Neural progenitor cell (in vitro differentiated cells): Measurements from ENCODE around the gene NEURL1B. TPM values are rescaled to one million over a fixed set of nuclear protein-coding genes. Genes with fewer than 3 reads are reported as not detected.

Experiments used
- DNase-seq: peaks from one replicate; pipeline ENCODE4 v3.0.0-alpha.2; 2016; ENCODE audit warnings: low spot score
- H2AFZ ChIP-seq: fragments of 200-600 bp; sonication (generic); replicated peaks from 2 replicates; pipeline ENCODE4 v1.6.1; 2016; ENCODE audit warnings: antibody characterized with exemption
- H3F3A ChIP-seq: fragments of 200-600 bp; sonication (generic); 2 replicates; pipeline ENCODE4 v1.6.1; 2016; ENCODE audit warnings: antibody characterized with exemption, low read depth
- H3K27ac ChIP-seq: fragments of 200-600 bp; sonication (generic); 2 replicates; pipeline ENCODE4 v1.5.1; 2016; ENCODE audit warnings: mild to moderate bottlenecking
- H3K27me3 ChIP-seq: fragments of 200-600 bp; sonication (generic); 2 replicates; pipeline ENCODE4 v1.6.1; 2016; ENCODE audit warnings: mild to moderate bottlenecking, moderate library complexity
- H3K36me3 ChIP-seq: fragments of 200-600 bp; sonication (generic); 2 replicates; pipeline ENCODE4 v1.5.1; 2016
- H3K4me1 ChIP-seq: fragments of 200-600 bp; sonication (generic); 2 replicates; pipeline ENCODE4 v1.6.1; 2016; ENCODE audit warnings: mixed run types
- H3K4me2 ChIP-seq: fragments of 200-600 bp; sonication (generic); 2 replicates; pipeline ENCODE4 v1.6.1; 2016
- H3K4me3 ChIP-seq: fragments of 200-600 bp; sonication (generic); 2 replicates; pipeline ENCODE4 v1.5.1; 2016
- H3K79me2 ChIP-seq: fragments of 200-600 bp; sonication (generic); 2 replicates; pipeline ENCODE4 v1.6.1; 2016; ENCODE audit warnings: low read depth
- H3K9ac ChIP-seq: fragments of 200-600 bp; sonication (generic); 2 replicates; pipeline ENCODE4 v1.6.1; 2016
- H3K9me3 ChIP-seq: fragments of 200-600 bp; sonication (generic); 2 replicates; pipeline ENCODE4 v1.5.1; 2016; ENCODE audit warnings: low read depth
- H4K20me1 ChIP-seq: fragments of 200-600 bp; sonication (generic); 2 replicates; pipeline ENCODE4 v1.6.1; 2016; ENCODE audit warnings: low read depth
- H3K27ac Mint-ChIP-seq: 3 replicates; pipeline ENCODE4 v1.8.0; 2021; ENCODE audit warnings: mixed read lengths
- H3K27me3 Mint-ChIP-seq: 2 replicates; pipeline ENCODE4 v1.8.0; 2022; ENCODE audit warnings: low read depth, mild to moderate bottlenecking, inconsistent platforms, moderate library complexity, mixed read lengths; ENCODE audit not compliant: insufficient read depth
- H3K36me3 Mint-ChIP-seq: 3 replicates; pipeline ENCODE4 v1.8.0; 2021; ENCODE audit warnings: mixed read lengths
- H3K4me1 Mint-ChIP-seq: 3 replicates; pipeline ENCODE4 v1.8.0; 2021; ENCODE audit warnings: mixed read lengths
- H3K4me3 Mint-ChIP-seq: 3 replicates; pipeline ENCODE4 v1.8.0; 2021; ENCODE audit warnings: mild to moderate bottlenecking, moderate library complexity, mixed read lengths
- H3K9me3 Mint-ChIP-seq: 3 replicates; pipeline ENCODE4 v1.8.0; 2020; ENCODE audit warnings: mixed read lengths
- EZH2 ChIP-seq: fragments of 200-600 bp; sonication (generic); IDR thresholded peaks from 2 replicates; pipeline ENCODE4 v1.6.1; 2017; ENCODE audit warnings: antibody characterized with exemption, mild to moderate bottlenecking, moderate library complexity
- EZH2phosphoT487 ChIP-seq: fragments of 200-600 bp; sonication (generic); IDR thresholded peaks from 2 replicates; pipeline ENCODE4 v1.6.1; 2017; ENCODE audit warnings: antibody characterized with exemption
- total RNA-seq: library from RNA; depleted of rRNA; stranded (reverse); fragments of >200 nt; gene quantifications from 2 replicates; pipeline ENCODE4 v1.2.3, GENCODE V29; 2015; ENCODE audit warnings: low replicate concordance
- TF ChIP-seq, protein P1 (sequence below): fragments of 200-600 bp; sonication (generic); IDR thresholded peaks from 2 replicates; pipeline ENCODE4 v1.5.1; 2017; ENCODE audit warnings: antibody characterized with exemption, mild to moderate bottlenecking

Gene NEURL1B
- total RNA-seq, 1 donor from 2014 or later = 12.1 TPM

DNA sequence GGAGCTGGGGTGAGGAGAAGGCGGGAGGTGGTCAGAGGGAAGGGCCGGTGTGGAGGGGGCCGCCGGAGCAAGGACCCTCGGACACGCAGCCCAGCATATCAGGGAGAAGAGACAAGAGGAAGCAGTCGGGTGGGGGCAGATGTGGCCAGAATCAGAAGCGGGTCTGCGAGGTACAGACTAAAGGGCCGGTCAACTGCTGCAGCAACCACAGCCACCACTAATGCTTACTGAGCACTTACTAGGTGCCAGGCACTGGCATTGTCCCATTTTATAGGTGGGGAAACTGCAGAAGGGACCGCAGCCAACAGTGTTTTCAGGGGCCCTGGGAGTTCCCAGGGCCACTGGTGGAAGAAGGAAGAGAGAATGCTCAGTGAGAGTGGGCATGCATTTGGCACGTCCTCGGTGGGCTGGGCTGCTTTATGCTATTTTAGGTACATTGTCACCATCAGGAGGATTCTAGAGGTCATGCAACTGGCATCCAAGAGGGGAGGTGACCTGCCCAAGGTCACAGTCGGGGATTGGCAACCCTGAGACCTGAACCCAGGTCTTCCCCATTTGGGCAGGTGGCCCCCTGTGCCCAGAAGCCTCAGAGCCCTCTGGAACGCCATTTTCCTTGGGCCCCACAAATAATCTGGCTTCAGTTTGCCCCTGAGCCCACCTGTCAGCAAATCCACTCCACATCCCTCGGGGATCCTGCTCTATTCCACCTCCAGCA lies 76.6 kb downstream of the NEURL1B start:
- Histone ChIP-seq H3K9ac (no peak overlapping the region), H3K9me3 (no peaks in the 10 kb centered on the region), H4K20me1 (no peaks in the 10 kb centered on the region), H2AFZ (peak overlapping the region; percentile 87), H3K4me1 (no peaks in the 10 kb centered on the region), H3F3A (no peaks in the 10 kb centered on the region), H3K4me2 (no peak overlapping the region), H3K79me2 (no peaks in the 10 kb centered on the region), H3K36me3 (no peaks in the 10 kb centered on the region), H3K27ac (no peak overlapping the region), H3K4me3 (no peak overlapping the region), H3K27me3 (peaks cover 50% of the 10 kb centered on the region)
- H3K27me3 Mint-ChIP-seq = peaks cover 9% of the 10 kb centered on the region
- H3K36me3 Mint-ChIP-seq = no peaks in the 10 kb centered on the region
- no peaks in the 10 kb centered on the region for H3K9me3 Mint-ChIP-seq
- no peak overlapping the region for H3K27ac Mint-ChIP-seq
- TF ChIP-seq, protein P1, sequence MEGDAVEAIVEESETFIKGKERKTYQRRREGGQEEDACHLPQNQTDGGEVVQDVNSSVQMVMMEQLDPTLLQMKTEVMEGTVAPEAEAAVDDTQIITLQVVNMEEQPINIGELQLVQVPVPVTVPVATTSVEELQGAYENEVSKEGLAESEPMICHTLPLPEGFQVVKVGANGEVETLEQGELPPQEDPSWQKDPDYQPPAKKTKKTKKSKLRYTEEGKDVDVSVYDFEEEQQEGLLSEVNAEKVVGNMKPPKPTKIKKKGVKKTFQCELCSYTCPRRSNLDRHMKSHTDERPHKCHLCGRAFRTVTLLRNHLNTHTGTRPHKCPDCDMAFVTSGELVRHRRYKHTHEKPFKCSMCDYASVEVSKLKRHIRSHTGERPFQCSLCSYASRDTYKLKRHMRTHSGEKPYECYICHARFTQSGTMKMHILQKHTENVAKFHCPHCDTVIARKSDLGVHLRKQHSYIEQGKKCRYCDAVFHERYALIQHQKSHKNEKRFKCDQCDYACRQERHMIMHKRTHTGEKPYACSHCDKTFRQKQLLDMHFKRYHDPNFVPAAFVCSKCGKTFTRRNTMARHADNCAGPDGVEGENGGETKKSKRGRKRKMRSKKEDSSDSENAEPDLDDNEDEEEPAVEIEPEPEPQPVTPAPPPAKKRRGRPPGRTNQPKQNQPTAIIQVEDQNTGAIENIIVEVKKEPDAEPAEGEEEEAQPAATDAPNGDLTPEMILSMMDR = no peak
- TF ChIP-seq EZH2phosphoT487 = no peak
- no peak overlapping the region for H3K4me3 Mint-ChIP-seq
- H3K4me1 Mint-ChIP-seq = peaks cover 8% of the 10 kb centered on the region
- DNase-seq = no peak

DNA sequence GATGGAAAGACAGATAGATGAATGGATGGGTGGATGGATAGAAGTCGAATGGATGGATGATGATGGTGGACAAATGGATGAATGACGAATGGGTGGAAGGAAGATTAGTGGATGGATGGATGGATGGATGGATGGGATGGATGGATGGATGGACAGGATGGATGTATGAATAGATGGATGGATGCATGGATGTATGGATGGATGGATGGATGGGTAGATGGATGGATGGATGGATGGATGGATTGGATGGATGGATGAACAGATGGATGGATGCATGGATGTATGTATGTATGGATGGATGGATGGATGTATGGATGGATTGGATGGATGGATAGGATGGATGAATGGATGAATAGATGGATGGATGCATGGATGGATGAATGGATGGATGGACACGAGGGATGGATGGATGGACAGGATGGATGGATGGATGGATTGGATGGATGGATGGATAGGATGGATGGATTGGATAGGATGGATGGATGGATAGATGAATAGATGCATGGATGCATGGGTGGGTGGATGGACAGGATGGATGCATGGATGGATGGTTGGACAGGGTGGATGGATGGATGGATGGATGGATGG lies 77.6 kb downstream of the NEURL1B start:
- no peaks in the 10 kb centered on the region for H3K9me3 Mint-ChIP-seq
- H3K9me3 ChIP-seq = no peaks in the 10 kb centered on the region
- H3K27ac Mint-ChIP-seq = no peak overlapping the region
- no peak overlapping the region for H3K4me3 Mint-ChIP-seq
- no peaks in the 10 kb centered on the region for H3F3A ChIP-seq
- peaks cover 10% of the 10 kb centered on the region for H3K4me1 Mint-ChIP-seq
- H4K20me1 ChIP-seq = no peaks in the 10 kb centered on the region
- no peak for DNase-seq
- H3K27me3 ChIP-seq = peaks cover 59% of the 10 kb centered on the region
- H3K27me3 Mint-ChIP-seq = peaks cover 12% of the 10 kb centered on the region
- H3K4me2 ChIP-seq = no peak overlapping the region
- H3K79me2 ChIP-seq = no peaks in the 10 kb centered on the region
- no peak overlapping the region for H2AFZ ChIP-seq
- no peaks in the 10 kb centered on the region for H3K4me1 ChIP-seq
- H3K36me3 Mint-ChIP-seq = no peaks in the 10 kb centered on the region
- H3K4me3 ChIP-seq = no peak overlapping the region
- no peak overlapping the region for H3K27ac ChIP-seq
- TF ChIP-seq EZH2phosphoT487 (no peak), EZH2 (no peak)
- TF ChIP-seq, protein P1 = no peak
- no peak overlapping the region for H3K9ac ChIP-seq
- H3K36me3 ChIP-seq = no peaks in the 10 kb centered on the region

DNA sequence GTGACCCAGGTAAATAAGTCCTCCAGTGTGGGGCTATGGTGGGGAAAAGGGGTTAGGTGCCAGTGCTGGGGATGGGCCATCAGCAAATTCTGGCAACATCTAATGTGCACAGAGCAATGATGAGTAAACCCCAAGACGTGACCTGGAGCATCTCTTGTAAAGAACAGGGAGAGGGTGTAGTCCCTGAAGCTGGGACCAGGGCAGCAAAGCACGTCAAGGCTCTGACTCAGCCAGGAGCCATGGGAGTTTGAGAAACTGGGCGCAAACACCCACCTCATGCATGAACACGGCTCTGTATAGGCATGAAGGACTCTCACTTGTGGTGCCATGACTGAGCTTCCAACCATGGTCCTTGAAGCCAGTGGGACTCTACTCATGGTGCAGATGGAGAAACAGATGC lies 78.1 kb downstream of the NEURL1B start:
- Mint-ChIP-seq H3K27ac (no peak overlapping the region), H3K36me3 (no peaks in the 10 kb centered on the region), H3K4me3 (no peak overlapping the region), H3K27me3 (peaks cover 12% of the 10 kb centered on the region), H3K9me3 (no peaks in the 10 kb centered on the region), H3K4me1 (peaks cover 10% of the 10 kb centered on the region)
- no peak overlapping the region for H3K4me2 ChIP-seq
- H3K36me3 ChIP-seq = no peaks in the 10 kb centered on the region
- no peaks in the 10 kb centered on the region for H3K4me1 ChIP-seq
- no peak overlapping the region for H3K27ac ChIP-seq
- no peaks in the 10 kb centered on the region for H3F3A ChIP-seq
- DNase-seq = no peak
- TF ChIP-seq EZH2phosphoT487 = no peak
- no peak overlapping the region for H3K4me3 ChIP-seq
- H3K9ac ChIP-seq = no peak overlapping the region
- no peak overlapping the region for H2AFZ ChIP-seq
- peaks cover 65% of the 10 kb centered on the region for H3K27me3 ChIP-seq
- no peaks in the 10 kb centered on the region for H3K79me2 ChIP-seq
- H3K9me3 ChIP-seq = no peaks in the 10 kb centered on the region
- H4K20me1 ChIP-seq = no peaks in the 10 kb centered on the region

DNA sequence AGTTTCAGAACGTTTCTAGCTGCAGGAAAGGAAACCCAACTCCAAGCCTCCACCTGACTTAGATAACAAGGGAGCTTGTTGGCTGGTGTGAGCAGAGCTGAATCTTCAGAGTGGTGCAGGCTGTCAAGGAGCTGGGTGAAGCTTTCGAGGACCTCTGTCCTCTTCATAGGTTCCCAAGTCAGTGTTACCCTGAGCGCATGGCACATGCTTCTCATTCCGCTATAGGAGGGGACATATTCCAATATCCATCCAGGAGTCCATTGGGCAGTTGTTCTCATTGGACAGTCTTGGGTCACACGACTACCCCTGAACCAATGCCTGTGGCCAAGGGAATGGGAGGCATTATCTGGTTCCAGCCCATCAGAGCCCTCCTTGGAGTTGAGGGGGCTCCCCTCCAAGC lies 79.6 kb downstream of the NEURL1B start:
- Histone ChIP-seq H3K4me1 (no peaks in the 10 kb centered on the region), H3K27ac (no peak overlapping the region), H3K36me3 (no peaks in the 10 kb centered on the region), H3F3A (no peaks in the 10 kb centered on the region), H3K4me3 (no peak overlapping the region), H2AFZ (no peak overlapping the region), H3K79me2 (no peaks in the 10 kb centered on the region), H3K9ac (no peak overlapping the region), H3K4me2 (no peak overlapping the region), H3K27me3 (peaks cover 65% of the 10 kb centered on the region), H3K9me3 (no peaks in the 10 kb centered on the region), H4K20me1 (no peaks in the 10 kb centered on the region)
- TF ChIP-seq EZH2phosphoT487 (no peak), EZH2 (no peak)
- TF ChIP-seq, protein P1 = no peak
- H3K36me3 Mint-ChIP-seq = no peaks in the 10 kb centered on the region
- no peaks in the 10 kb centered on the region for H3K9me3 Mint-ChIP-seq
- peaks cover 12% of the 10 kb centered on the region for H3K27me3 Mint-ChIP-seq
- H3K27ac Mint-ChIP-seq = no peak overlapping the region
- no peak for DNase-seq
- H3K4me1 Mint-ChIP-seq = peaks cover 10% of the 10 kb centered on the region
- no peak overlapping the region for H3K4me3 Mint-ChIP-seq
